LHCN-M2 (cell line): Measurements from ENCODE around the gene UBAP1L. TPM values are rescaled to one million over a fixed set of nuclear protein-coding genes. Genes with fewer than 3 reads are reported as not detected.

Experiments used
- DNase-seq: peaks from one replicate; pipeline ENCODE4 v3.0.0-alpha.2; 2012; ENCODE audit warnings: low read depth
- total RNA-seq: library from RNA; depleted of rRNA; stranded (reverse); fragments of >200 nt; gene quantifications from 2 replicates; pipeline ENCODE4 v1.2.3, GENCODE V29; 2014

Gene UBAP1L
- total RNA-seq, 1 experiment from 2014 or later = 0.69 TPM

- DNase-seq = no peak
Observed at GRCh38 chr15:65066635-65067316, 48.2 kb downstream of the UBAP1L start.

- no peak for DNase-seq
Observed at GRCh38 chr15:65066001-65066634, 48.9 kb downstream of the UBAP1L start.

GRCh38 chr15:65062726-65063125, 52.3 kb downstream of the UBAP1L start:
- DNase-seq = no peak

GRCh38 chr15:65062061-65062460, 52.9 kb downstream of the UBAP1L start:
- DNase-seq = no peak

GRCh38 chr15:65060641-65061397, 54.2 kb downstream of the UBAP1L start:
- no peak for DNase-seq

- no peak for DNase-seq
Observed at GRCh38 chr15:65059931-65060596, 54.9 kb downstream of the UBAP1L start.

- DNase-seq = no peak
Observed at GRCh38 chr15:65059369-65059750, 55.6 kb downstream of the UBAP1L start.

- no peak for DNase-seq
Observed at GRCh38 chr15:65058394-65059368, 56.3 kb downstream of the UBAP1L start.

GRCh38 chr15:65057549-65057940, 57.5 kb downstream of the UBAP1L start:
- no peak for DNase-seq

- peak; percentile 27 for DNase-seq
Observed at GRCh38 chr15:65056868-65057548, 58.0 kb downstream of the UBAP1L start.

GRCh38 chr15:65056106-65056505, 58.9 kb downstream of the UBAP1L start:
- DNase-seq = no peak

- DNase-seq = peak; percentile 36
Observed at GRCh38 chr15:65055201-65055870, 59.7 kb downstream of the UBAP1L start.

- DNase-seq = peak; percentile 55
Observed at GRCh38 chr15:65054333-65055200, 60.4 kb downstream of the UBAP1L start.

- no peak for DNase-seq
Observed at GRCh38 chr15:65052956-65053355, 62.0 kb downstream of the UBAP1L start.

GRCh38 chr15:65051266-65051665, 63.7 kb downstream of the UBAP1L start:
- no peak for DNase-seq

- DNase-seq = no peak
Observed at GRCh38 chr15:65050270-65050669, 64.7 kb downstream of the UBAP1L start.

GRCh38 chr15:65049418-65049840, 65.6 kb downstream of the UBAP1L start:
- DNase-seq = peak; percentile 94

GRCh38 chr15:65048241-65048640, 66.8 kb downstream of the UBAP1L start:
- DNase-seq = no peak
